Measurements from ENCODE around the gene NAT8L.
"Not testable (repeated sequence)": the region's sequence is repeated elsewhere in the genome, so short reads cannot be mapped to it uniquely, and the experiment has no call there.

NAT8L gene

DNA sequence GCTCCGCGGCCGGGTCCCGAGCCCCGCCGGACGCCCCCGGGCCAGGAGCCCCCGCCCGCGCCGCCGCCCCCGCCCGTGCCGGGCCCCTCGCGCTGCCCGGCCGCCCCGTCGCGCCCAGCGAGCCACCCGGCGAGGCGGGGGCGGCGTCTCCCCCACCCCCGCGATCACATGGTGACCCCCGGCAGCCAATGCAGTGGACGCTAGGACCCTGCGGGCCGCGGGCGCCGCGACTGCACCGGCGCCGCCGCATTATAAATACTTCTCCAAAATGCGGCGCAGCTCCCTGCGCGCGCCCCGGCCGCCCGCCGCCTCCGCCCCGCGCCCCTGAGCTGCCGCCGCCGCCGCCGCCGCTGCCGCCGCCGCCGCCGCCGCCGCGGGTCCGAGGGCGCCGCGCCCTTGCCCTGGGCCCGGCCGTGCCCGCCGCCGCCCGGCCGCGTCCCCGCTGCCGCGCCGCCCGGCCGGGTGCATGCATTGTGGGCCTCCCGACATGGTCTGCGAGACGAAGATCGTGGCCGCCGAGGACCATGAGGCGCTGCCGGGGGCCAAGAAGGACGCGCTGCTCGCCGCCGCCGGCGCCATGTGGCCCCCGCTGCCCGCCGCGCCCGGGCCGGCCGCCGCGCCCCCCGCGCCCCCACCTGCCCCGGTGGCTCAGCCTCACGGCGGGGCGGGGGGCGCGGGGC lies at the start of gene NAT8L:
Gene NAT8L (plus strand): TSS at position 282 of the 680 bp plus-strand sequence. CDS start 185 bp downstream, at position 467.
- peak; percentile 48 for DNase-seq (ENCODE audit: low spot score)

DNA sequence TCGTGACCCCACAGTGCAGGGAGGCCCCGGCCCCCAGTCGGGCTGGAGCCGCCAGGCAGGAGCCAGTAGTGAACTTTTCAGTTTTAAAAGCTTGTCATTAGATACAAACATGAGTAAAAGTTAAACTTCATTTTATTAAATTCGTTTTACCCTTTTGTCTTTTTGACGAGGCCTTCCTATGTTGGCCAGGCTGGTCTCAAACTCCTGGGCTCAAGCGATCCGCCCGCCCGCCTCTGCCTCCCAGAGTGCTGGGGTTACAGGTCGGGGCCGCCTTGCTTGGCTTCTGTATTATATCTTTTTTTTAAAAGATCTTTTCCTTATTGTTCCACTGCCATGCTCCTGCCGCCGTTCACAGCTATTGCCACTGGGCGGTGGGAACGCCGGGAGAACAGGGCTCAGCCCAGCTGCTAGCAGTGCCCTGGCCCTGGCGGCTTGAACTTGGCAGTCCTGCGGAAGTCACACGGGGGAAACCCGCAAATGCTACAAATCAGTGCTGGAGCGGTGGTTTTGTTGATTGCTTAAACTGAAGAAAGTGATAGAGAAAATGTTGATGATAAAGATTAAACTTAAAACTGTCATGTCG lies 49.4 kb upstream of the NAT8L start:
- peak; percentile 71 for DNase-seq (ENCODE audit: low spot score)

DNA sequence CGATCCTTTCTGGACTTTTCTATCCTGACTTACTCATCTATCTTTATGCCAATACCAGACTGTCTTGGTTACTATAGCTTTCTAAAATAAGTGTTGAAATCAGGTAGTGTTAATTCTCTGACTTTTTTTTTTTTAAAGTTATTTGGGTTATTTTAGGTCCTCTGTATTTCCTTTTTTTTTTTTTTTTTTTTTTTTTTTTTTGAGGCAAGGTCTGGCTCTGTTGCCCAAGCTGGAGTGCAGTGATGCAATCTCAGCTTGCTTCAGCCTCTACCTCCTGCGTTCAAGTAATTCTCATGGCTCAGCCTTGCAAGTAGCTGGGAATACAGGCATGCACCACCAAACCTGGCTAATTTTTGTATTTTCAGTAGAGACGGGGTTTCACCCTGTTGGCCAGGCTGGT lies 47.5 kb upstream of the NAT8L start:
- DNase-seq (ENCODE audit: low spot score): no peak

- DNase-seq (ENCODE audit: low spot score): no peak
Observed at GRCh38 chr4:2015008-2015407, 44.1 kb upstream of the NAT8L start.

DNA sequence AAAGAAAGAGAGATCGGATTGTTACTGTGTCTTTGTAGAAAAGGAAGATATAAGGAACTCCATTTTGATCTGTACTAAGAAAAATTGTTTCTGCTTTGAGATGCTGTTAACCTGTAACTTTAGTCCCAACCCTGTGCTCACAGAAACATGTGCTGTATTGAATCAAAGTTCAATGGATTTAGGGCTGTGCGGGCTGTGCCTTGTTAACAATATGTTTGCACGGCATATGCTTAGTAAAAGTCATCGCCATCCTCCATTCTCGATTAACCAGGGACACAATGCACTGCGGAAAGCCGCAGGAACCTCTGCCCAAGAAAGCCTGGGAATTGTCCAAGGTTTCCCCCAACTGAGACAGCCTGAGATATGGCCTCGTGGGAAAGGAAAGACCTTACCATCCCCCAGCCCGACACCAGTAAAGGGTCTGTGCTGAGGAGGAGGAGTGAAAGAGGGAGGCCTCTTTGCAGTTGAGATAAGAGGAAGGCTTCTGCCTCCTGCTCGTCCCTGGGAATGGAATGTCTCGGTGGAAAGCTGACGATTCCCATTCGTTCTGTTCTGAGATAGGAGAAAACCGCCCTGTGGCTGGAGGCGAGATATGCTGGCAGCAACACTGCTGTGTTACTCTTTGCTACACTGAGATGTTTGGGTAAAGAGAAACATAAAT lies 37.6 kb upstream of the NAT8L start:
- not testable (repeated sequence) for DNase-seq (ENCODE audit: low spot score)

DNA sequence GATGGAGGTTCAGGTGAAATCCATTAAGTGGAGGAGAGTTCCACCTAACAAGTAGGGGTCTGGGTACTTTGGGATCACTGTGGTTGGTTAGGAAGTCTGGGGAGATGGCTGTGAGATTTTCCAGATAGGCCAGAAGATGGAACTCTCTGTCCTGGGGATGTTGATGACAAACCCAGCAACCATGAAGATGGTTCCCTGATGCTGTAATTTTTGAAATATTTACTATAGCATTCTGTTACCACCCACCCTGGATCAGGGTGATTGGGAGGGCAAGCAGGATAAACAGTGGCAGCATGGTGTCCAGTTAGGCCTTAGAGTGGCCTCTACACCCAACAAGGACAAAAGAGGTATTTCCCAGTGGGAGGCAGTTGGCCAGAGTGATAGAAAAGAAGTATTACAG lies 34.4 kb upstream of the NAT8L start:
- no peak for DNase-seq (ENCODE audit: low spot score)

GRCh38 chr4:2025817-2026216 lies 33.3 kb upstream of the NAT8L start:
- no peak for DNase-seq (ENCODE audit: low spot score)

DNA sequence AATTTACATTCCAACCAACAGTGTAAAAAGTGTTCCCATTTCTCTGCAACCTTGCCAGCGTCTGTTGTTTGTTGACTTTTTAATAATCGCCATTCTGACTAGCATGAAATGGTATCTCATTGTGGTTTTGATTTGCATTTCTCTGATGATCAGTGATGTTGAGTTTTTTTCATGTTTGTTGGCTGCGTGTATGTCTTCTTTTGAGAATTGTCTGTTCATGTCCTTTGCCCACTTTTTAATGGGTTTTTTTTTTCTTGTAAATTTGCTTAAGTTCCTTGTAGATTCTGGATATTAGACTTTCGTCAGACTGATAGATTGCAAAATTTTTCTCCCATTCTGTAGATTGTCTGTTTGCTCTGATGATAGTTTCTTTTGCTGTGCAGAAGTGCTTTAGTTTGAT lies 32.0 kb upstream of the NAT8L start:
- not testable (repeated sequence) for DNase-seq (ENCODE audit: low spot score)

- DNase-seq (ENCODE audit: low spot score): not testable (repeated sequence)
Observed at GRCh38 chr4:2031161-2031560, 28.0 kb upstream of the NAT8L start.

- DNase-seq (ENCODE audit: low spot score): no peak
Observed at GRCh38 chr4:2036327-2036726, 22.8 kb upstream of the NAT8L start.

GRCh38 chr4:2036866-2037265 lies 22.3 kb upstream of the NAT8L start:
- no peak for DNase-seq (ENCODE audit: low spot score)

DNA sequence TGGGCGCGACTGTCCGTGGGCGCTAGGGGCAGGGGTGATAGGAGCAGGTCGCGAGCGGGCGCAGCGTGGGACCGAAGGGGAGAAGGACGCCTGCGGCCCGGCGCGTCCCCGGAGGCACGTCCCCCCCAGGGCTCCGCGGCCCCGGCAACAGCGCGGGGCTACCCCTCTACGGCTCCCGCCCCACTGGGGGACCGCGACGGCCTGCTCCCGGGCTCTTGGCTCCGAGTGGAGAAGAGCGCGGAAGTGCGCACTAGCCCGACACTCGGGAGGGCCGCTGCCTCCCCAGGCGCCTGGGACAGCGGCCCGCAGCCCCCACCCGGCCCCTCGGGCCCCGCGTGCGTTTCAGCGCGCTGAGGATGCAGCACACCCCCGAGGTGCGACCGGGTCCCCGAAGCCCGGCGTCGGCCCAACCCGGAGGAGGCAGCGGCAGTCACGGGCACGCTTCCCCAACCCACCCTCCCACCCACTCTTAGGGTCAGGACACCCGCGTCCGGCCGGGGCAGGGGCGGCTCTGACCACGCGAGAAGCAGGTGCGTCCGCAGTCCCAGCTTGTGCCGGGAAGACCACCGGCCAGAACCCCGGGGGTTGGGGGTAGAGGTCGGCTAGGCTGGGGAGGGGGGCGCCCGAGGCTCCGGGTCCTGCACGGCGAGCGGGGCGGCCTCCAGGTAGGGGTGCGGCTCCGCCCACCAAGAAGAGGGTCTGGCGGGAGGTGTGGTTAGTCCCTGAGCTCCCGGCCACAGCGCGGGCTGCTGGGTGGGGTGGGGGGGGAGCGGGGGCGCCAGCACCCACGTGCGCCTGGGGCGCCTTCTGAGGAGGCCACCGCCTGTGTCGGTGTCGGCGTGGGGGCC lies 18.5 kb upstream of the NAT8L start:
- DNase-seq (ENCODE audit: low spot score): no peak

DNA sequence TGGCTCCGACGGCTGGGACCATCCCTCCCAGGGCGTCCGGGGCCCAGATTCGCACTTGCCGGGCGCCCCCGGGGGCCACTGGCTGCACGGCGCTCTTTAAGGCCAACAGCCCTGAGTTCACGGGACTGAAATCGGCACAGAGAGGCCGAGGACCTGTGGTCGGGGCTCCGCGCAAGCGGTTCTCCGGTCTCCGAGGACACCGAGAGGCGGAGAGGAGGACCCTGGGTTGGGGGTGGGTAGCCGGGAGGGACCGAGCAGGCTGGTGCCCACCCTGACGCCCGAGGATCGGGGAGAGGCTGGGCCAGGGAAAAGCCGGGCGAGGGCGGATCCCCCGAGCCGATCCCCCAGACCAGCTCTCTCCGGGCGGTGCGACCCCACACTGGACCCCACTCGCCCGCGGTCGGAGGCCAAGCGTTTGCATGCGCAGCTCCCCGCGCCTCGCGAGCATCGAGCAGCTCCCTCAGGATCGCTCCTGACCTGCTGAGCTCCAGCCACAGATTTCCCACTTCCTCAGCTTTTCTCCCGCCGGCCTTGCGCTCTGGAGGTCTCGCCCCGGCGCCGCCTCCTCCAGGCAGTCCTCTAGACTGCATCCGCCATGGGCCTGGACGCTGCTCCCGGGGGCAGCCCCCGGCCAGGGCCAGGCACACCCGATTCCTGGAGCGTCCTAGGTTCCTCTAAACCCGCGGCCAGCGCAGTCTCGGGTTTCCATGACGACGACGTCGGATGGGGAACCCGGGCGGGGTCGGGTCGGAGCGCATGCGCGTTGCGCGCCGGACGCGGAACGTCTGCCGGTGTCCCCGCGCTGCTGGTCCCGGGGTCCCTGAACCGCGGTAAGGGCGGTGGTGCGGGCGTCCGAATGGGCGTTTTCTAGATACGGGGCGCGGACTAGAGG lies 17.6 kb upstream of the NAT8L start:
- DNase-seq (ENCODE audit: low spot score): peak; percentile 91

- DNase-seq (ENCODE audit: low spot score): peak; percentile 66
Observed at GRCh38 chr4:2042204-2042946, 16.8 kb upstream of the NAT8L start.

DNA sequence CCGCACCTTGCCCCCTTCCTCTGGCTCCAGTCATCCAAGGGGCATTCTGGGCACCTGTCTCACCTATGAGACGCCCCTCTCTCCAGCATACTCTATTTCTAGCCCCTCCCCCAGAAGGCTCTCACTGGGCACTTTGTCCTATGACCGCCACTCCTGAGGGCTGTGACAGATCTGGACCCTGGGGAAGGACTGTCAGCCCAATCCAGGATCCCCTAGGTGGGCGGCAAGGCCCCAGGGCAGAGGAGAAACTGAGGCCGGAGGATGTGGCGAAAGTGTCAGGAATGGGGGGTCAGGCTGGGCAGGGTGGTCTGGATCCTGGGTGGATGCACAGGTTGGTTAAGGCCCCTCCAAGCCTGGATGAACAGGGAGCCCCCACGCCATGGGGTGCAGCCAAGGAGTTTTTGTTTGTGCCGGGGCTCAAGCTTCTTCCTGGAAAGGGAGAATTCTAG lies 16.2 kb upstream of the NAT8L start:
- no peak for DNase-seq (ENCODE audit: low spot score)

DNA sequence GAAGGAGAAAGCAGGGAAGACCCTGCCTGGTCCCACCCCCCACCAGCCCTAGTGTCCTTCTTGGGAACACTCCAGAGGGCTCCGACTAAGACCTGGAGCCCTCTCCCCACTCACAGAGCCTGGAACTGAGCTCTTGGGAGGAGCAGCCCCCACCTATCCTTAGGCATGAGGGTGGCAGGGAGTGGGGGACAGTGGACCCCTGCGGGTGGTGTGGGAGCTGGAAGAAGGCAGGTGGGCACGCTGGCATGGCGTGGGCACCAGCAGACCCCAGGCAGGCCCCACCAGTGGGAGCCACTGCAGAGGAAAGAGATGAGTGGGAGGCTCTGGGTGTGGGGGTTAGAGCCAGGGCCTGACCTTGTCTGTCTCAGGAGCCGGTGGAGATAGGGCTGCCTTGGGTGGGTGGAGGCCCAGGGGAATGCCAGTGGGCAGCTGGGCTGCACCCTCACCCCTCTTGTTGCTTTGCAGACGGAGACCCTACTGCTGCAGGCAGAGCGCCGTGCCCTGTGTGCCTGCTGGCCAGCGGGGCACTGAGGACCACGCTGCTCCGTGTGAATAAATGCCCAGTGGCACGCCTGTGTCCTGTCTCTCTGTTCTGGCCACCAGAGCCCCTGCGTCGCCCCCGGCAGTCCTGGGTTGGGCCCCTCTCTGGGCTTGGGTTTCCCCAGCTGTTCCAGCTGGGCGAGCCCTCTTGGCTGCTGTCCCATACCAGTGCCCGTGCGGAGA lies 15.6 kb upstream of the NAT8L start:
- no peak for DNase-seq (ENCODE audit: low spot score)

DNA sequence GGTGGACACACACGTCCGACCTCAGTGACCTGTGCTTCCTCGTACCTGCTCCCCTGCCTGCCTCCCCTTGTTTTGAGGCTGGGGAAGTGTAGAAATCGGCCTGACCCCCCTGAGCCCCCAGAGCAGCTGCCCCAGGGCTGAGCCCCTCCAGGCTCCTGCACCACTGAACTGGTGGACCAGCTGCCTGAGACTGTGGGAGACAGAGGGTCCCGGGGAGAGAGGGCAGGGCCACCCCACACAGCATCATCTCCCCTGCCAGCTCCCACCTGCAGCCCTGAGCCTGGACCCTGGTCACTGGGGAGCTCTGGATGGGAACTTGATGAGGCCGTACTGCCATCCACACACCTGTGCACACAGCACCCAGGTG lies 15.0 kb upstream of the NAT8L start:
- DNase-seq (ENCODE audit: low spot score): no peak

DNA sequence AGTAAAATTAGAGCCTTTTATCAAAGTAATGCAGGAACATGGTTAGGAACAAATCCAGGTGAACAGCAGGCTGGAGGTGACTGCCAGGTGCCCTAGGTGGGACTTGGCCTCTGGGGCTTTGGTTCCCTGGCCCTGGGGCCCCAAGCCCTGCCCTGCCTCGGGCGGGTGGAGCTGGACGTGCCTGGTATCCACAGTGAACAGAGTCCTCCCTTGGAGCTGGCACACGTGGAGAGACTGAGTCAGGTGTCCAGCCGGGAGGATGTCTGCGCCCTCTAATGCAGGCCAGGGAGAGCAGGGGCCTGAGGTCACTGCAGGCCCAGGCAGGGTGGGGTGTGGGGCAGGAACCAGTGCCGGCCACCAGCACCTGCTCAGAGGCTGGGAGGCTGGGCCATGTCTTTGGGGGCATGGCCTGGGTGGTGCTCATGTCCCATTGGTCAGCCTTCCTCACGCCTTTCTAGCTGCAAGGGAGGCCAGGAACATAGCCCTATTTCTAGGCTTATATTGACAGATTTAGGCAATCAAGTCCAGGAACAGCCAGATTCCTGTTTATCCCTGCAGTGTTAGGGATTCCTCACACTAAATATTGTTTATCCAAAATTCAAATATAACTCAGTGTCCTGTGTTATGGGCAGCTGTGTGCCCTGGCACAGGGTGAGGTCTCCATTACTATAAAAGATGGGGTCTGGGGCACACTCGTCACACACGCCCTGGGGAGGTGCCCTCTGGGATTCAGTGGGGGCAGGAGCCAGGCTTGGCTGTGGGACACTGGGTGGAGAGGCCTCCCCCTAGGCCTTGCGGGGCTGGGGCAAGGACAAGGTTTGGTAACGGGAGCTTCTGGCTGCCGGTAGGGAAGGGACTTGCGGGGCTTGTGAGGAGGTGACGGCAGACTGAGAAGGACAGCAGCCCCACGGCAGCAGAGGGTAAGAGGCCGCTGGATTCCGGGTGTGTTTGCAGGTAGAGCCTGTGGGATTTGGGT lies 14.3 kb upstream of the NAT8L start:
- DNase-seq (ENCODE audit: low spot score): no peak

GRCh38 chr4:2045518-2045951 lies 13.6 kb upstream of the NAT8L start:
- no peak for DNase-seq (ENCODE audit: low spot score)
